ENCODE results near the gene ARSH. TPM values are rescaled to one million over a fixed set of nuclear protein-coding genes. Genes with fewer than 3 reads are reported as not detected.

Gene ARSH
- total and polyA plus RNA-seq, 2 of the 8 experiments (the other 6 are each of a cell fraction or from before 2014, with no cell fraction given) = not detected

DNA sequence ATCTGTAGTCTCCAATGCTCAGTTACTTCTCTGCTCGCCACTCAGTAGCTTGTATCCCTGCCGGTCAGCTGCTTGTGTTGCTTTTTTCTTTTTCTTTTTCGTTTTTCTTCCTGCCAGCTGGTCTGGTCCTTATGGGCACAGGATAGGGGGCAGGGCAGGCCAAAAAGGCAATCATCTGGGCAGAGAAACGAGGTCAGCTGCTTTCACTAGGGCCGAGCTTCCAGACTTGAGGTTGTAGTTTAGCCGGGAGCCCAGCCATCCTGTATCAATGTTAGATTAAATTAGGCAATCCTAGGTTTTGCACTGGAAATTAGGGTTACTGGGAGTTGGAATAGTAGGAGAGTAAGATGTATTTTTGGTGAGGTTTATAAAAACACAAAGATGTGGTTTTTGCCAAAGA lies 38.3 kb downstream of the ARSH start:
- H3K27ac ChIP-seq (ENCODE audit: low read depth, low read length) = no peak overlapping the region
- H3K56ac ChIP-seq (replicated peaks; ENCODE audit: insufficient read length, low read depth, low read length) = no peak overlapping the region
- no peak overlapping the region for H3K14ac ChIP-seq (ENCODE audit: insufficient read length)
- H3K79me2 ChIP-seq (ENCODE audit: control insufficient read depth in 1 of 2, insufficient read depth in 2 of 2, low read length in 2 of 2) = no peaks in the 10 kb centered on the region
- H2BK5ac ChIP-seq (ENCODE audit: low read depth, low read length) = no peak overlapping the region
- H3K79me1 ChIP-seq (ENCODE audit: low read depth, low read length) = no peaks in the 10 kb centered on the region
- H2BK12ac ChIP-seq (ENCODE audit: low read depth, low read length) = no peak overlapping the region
- H4K91ac ChIP-seq (replicated peaks; ENCODE audit: insufficient read length, low read length) = no peak overlapping the region
- H2BK120ac ChIP-seq (replicated peaks; ENCODE audit: low read depth, low read length) = no peak overlapping the region
- 89% methylated on average over 6 of the region's 6 CpGs; no CpG with 5 or more reads in 1 of the 2 experiments for WGBS, 2 experiments (ENCODE audit: extremely low coverage in 1 of 2, insufficient coverage in 1 of 2, insufficient read length in 1 of 2, insufficient replicate concordance in 2 of 2, low coverage in 1 of 2, low lambda C conversion rate in 2 of 2, missing lambda C conversion rate in 1 of 2)
- H3K4me1 ChIP-seq (replicated peaks in 1 of 4; ENCODE audit: control insufficient read depth in 3 of 4, insufficient read depth in 4 of 4, low read length in 3 of 4) = no peaks in the 10 kb centered on the region
- no peak overlapping the region for H2BK20ac ChIP-seq (ENCODE audit: low read length)
- no peaks in the 10 kb centered on the region for H3K23me2 ChIP-seq (ENCODE audit: low read depth, low read length)
- no peak overlapping the region for H2BK15ac ChIP-seq (ENCODE audit: low read length)
- H4K8ac ChIP-seq (ENCODE audit: extremely low read depth, insufficient read depth, low read length) = no peak overlapping the region
- no peak overlapping the region for H3K4me3 ChIP-seq (ENCODE audit: extremely low read depth in 1 of 4, insufficient read depth in 2 of 4, low read depth in 3 of 4, low read length in 4 of 4)
- POLR2A ChIA-PET (ENCODE audit: partially characterized antibody) = no interaction called here
- CTCF ChIA-PET (ENCODE audit: partially characterized antibody) = interaction anchor here (1.3 kb wide), 1 partner anchor 73 kb away, joined by 3 read pairs; no protein-coding TSS in a partner anchor
- no peak overlapping the region for H4K5ac ChIP-seq (ENCODE audit: insufficient read length, low read depth, low read length)
- no peaks in the 10 kb centered on the region for H4K20me1 ChIP-seq (replicated peaks in 1 of 2; ENCODE audit: control insufficient read depth in 1 of 2, insufficient read depth in 2 of 2, low read length in 2 of 2)
- no peaks in the 10 kb centered on the region for H3K36me3 ChIP-seq (ENCODE audit: control insufficient read depth in 2 of 4, insufficient read depth in 4 of 4, low read length in 3 of 4)
- H2AK5ac ChIP-seq (ENCODE audit: low read depth, low read length) = no peak overlapping the region
- H3K4ac ChIP-seq (replicated peaks; ENCODE audit: insufficient read length, low read depth, low read length) = no peak overlapping the region
- no peak overlapping the region for H3K18ac ChIP-seq (ENCODE audit: extremely low read depth, low read length)
- no peak overlapping the region for H3K9ac ChIP-seq (replicated peaks in 1 of 4; ENCODE audit: extremely low read depth in 1 of 4, low read depth in 3 of 4, low read length in 3 of 4)
- H3K23ac ChIP-seq (ENCODE audit: insufficient read length) = no peak overlapping the region
- no peaks in the 10 kb centered on the region for H3K9me3 ChIP-seq (ENCODE audit: insufficient read depth in 2 of 2, low read depth in 1 of 2, low read length in 1 of 2)
- no peak for DNase-seq (ENCODE audit: low read depth in 1 of 2, low spot score in 2 of 2)
- H2AFZ ChIP-seq (ENCODE audit: low read length) = no peak overlapping the region
- H3K27me3 ChIP-seq (replicated peaks in 1 of 4; ENCODE audit: control insufficient read depth in 3 of 4, extremely low read depth in 1 of 4, insufficient read depth in 3 of 4, low read length in 3 of 4) = no peaks in the 10 kb centered on the region
- H3K4me2 ChIP-seq (ENCODE audit: insufficient read depth in 1 of 2, low read depth in 2 of 2, low read length in 2 of 2) = no peak overlapping the region
- no peak for FAIRE-seq
- TF ChIP-seq TAF1 (IDR thresholded peaks at IDR 0.05; ENCODE audit: low read depth, low read length) (no peak), NANOG (IDR thresholded peaks at IDR 0.05; ENCODE audit: insufficient read depth, low read depth, low read length, poor library complexity, severe bottlenecking) (no peak), SIN3A (conservative IDR thresholded peaks at IDR 0.05 in 1 of 2, IDR thresholded peaks at IDR 0.05 in 1 of 2; ENCODE audit: low read depth in 1 of 2, low read length in 2 of 2) (no peak), EP300 (IDR thresholded peaks at IDR 0.05; ENCODE audit: borderline replicate concordance in 1 of 2, low read depth in 2 of 2, low read length in 2 of 2) (no peak), SP4 (IDR thresholded peaks at IDR 0.05; ENCODE audit: low read length) (no peak), SRF (IDR thresholded peaks at IDR 0.05; ENCODE audit: low read depth, low read length) (no peak), TBP (IDR thresholded peaks at IDR 0.05; ENCODE audit: low read depth, low read length) (no peak), NRF1 (IDR thresholded peaks at IDR 0.05; ENCODE audit: low read depth, low read length) (no peak), SAP30 (IDR thresholded peaks at IDR 0.05; ENCODE audit: insufficient read depth, insufficient replicate concordance, low read length) (no peak), BCL11A (IDR thresholded peaks at IDR 0.05; ENCODE audit: low read depth in 2 of 2, low read length in 2 of 2) (no peak), SIX5 (IDR thresholded peaks at IDR 0.05; ENCODE audit: low read depth, low read length) (no peak), CBX5 (IDR thresholded peaks at IDR 0.05; ENCODE audit: low read depth, low read length) (no peak)
- TF ChIP-seq, protein P1, sequence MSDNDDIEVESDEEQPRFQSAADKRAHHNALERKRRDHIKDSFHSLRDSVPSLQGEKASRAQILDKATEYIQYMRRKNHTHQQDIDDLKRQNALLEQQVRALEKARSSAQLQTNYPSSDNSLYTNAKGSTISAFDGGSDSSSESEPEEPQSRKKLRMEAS (IDR thresholded peaks at IDR 0.05) = no peak
- TF ChIP-seq, protein P2, sequence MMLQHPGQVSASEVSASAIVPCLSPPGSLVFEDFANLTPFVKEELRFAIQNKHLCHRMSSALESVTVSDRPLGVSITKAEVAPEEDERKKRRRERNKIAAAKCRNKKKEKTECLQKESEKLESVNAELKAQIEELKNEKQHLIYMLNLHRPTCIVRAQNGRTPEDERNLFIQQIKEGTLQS (IDR thresholded peaks at IDR 0.05; ENCODE audit: insufficient read depth, low read depth, low read length) = no peak

All from H1 (cell line).